Measurements from ENCODE around the gene LENEP. TPM values are rescaled to one million over a fixed set of nuclear protein-coding genes. Genes with fewer than 3 reads are reported as not detected.

The LENEP gene
- total RNA-seq, 1 experiment from 2014 or later = 2.8 TPM

DNA sequence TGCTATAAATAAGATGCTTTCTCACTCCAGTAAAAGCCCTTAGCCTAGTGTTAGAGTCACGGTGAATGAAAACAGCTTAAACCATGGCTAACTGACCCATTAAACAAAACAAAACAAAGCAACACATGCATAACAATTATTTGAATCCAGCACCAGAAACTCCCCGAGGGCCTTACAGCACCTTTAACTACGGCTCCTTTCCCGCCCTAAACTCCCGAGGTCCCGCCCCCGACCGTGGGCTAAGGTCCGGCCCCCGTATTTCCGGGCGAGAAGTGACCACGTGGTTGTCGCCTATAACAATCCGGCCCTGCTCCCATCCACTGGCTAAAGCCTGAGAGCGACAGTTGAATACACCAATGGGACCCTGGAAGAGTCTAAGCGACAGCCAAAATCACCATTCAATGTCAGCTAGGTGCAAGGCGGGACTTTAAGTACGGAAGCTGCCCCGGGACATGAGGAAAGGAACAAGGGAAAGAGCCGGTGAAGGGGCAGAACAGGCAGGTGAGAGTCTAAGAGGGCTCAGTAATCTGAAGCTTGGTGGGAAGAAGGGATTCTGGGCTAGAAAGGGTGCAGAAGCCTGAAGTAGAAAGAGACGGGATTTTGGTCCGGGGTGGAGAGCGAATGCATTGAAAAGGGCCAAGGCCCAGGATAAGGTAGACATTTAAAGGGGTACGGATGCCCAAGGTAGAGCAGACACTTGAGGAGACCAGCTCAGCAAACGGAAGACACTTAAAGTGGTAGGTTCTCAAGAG is 10.3 kb upstream of the LENEP start, which contains the start of gene FLAD1:
Gene FLAD1 (plus strand): TSS at position 448 of the 752 bp plus-strand sequence. CDS start 351 bp downstream, outside the sequence.
- Histone ChIP-seq H3K23me2 (ENCODE audit: insufficient read length, low read depth, low read length, poor library complexity, severe bottlenecking) (peaks cover 8% of the 10 kb centered on the region), H2BK120ac (ENCODE audit: low read depth, low read length, poor library complexity, severe bottlenecking) (no peak within 1 kb of the TSS), H3K56ac (ENCODE audit: insufficient read length, low read depth, low read length) (no peak within 1 kb of the TSS), H2BK12ac (ENCODE audit: insufficient read length, low read depth, low read length) (no peak within 1 kb of the TSS), H3T11ph (ENCODE audit: low read length) (no peak within 1 kb of the TSS), H4K20me1 (ENCODE audit: control insufficient read depth, insufficient read depth, insufficient read length) (no peaks in the 10 kb centered on the region), H3K27ac (ENCODE audit: insufficient read length, low read depth, low read length) (peak within 1 kb of the TSS; percentile 91), H3K27me3 (ENCODE audit: insufficient read depth, low read length) (no peaks in the 10 kb centered on the region), H2BK20ac (ENCODE audit: low read depth, low read length, poor library complexity, severe bottlenecking) (no peak within 1 kb of the TSS), H2AFZ (ENCODE audit: low read length) (no peak within 1 kb of the TSS), H3K79me1 (ENCODE audit: insufficient read depth, low read depth, low read length, poor library complexity, severe bottlenecking) (peaks cover 2% of the 10 kb centered on the region), H3K9me3 (ENCODE audit: control insufficient read depth, low read depth, low read length) (no peaks in the 10 kb centered on the region), H3K4me1 (ENCODE audit: insufficient read depth, low read length) (no peaks in the 10 kb centered on the region), H3K4ac (ENCODE audit: low read depth, low read length) (no peak within 1 kb of the TSS), H4K5ac (ENCODE audit: insufficient read length, low read depth, low read length) (no peak within 1 kb of the TSS), H4K8ac (replicated peaks; ENCODE audit: insufficient read length, low read depth, low read length) (no peak within 1 kb of the TSS), H3K79me2 (ENCODE audit: insufficient read depth, low read length) (peaks cover 9% of the 10 kb centered on the region; the same call in 1 of the 2 replicates), H3K4me2 (ENCODE audit: insufficient read depth, insufficient read length, low read length) (peak within 1 kb of the TSS; percentile 86), H3K18ac (ENCODE audit: insufficient read length, low read depth, low read length) (peak within 1 kb of the TSS; percentile 63), H3K9ac (ENCODE audit: extremely low read depth, insufficient read length, low read length) (peak within 1 kb of the TSS; percentile 97), H4K91ac (ENCODE audit: insufficient read length, low read depth, low read length) (no peak within 1 kb of the TSS), H3K14ac (ENCODE audit: insufficient read depth, low read length) (peak within 1 kb of the TSS; percentile 72), H2BK5ac (ENCODE audit: insufficient read length, low read length) (no peak within 1 kb of the TSS), H2AK5ac (ENCODE audit: insufficient read length, low read length) (no peak within 1 kb of the TSS), H3K23ac (ENCODE audit: insufficient read length, low read depth, low read length) (no peak within 1 kb of the TSS), H2BK15ac (ENCODE audit: low read depth, low read length) (no peak within 1 kb of the TSS)
- DNase-seq = peak; percentile 100
- no CpG with 5 or more reads among the region's 26 CpGs for WGBS (ENCODE audit: extremely low coverage, insufficient read length, low lambda C conversion rate)
- Mint-ChIP-seq H3K27me3 (ENCODE audit: low read depth) (no peaks in the 10 kb centered on the region), H3K36me3 (ENCODE audit: insufficient read depth in 1 of 3, low read depth in 3 of 3) (peaks cover 36 to 61% (median 52%) of the 10 kb centered on the region in 3 experiments), H3K27ac (no peak within 1 kb of the TSS), H3K4me3 (no peak within 1 kb of the TSS), H3K9me3 (no peaks in the 10 kb centered on the region), H3K4me1 (peaks cover 5 to 8% of the 10 kb centered on the region in 2 experiments; a peak in 3 of 4 replicates)
- TF ChIP-seq, protein P1, sequence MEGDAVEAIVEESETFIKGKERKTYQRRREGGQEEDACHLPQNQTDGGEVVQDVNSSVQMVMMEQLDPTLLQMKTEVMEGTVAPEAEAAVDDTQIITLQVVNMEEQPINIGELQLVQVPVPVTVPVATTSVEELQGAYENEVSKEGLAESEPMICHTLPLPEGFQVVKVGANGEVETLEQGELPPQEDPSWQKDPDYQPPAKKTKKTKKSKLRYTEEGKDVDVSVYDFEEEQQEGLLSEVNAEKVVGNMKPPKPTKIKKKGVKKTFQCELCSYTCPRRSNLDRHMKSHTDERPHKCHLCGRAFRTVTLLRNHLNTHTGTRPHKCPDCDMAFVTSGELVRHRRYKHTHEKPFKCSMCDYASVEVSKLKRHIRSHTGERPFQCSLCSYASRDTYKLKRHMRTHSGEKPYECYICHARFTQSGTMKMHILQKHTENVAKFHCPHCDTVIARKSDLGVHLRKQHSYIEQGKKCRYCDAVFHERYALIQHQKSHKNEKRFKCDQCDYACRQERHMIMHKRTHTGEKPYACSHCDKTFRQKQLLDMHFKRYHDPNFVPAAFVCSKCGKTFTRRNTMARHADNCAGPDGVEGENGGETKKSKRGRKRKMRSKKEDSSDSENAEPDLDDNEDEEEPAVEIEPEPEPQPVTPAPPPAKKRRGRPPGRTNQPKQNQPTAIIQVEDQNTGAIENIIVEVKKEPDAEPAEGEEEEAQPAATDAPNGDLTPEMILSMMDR (conservative IDR thresholded peaks at IDR 0.05) = no peak
